CD14-positive monocyte (primary cell): Measurements from ENCODE around the gene LSM14B. TPM values are rescaled to one million over a fixed set of nuclear protein-coding genes. Genes with fewer than 3 reads are reported as not detected.

ENCODE experiments used
- DNase-seq, 3 donors: peaks; one replicate each; pipeline ENCODE4 v3.0.0-alpha.2; 2011 to 2022
- H2AFZ ChIP-seq: 2 replicates; pipeline ENCODE4 v1.6.0; 2012; ENCODE audit warnings: mild to moderate bottlenecking, low read depth, low read length, inconsistent platforms; ENCODE audit not compliant: insufficient read depth, poor library complexity, severe bottlenecking
- H3K27ac ChIP-seq, 2 donors: 1 replicate in 1 of 2; 2 replicates in 1 of 2; pipeline ENCODE4 v1.5.1; 2012 to 2013; ENCODE audit warnings: low read length in 2 of 2, control low read depth in 1 of 2, inconsistent platforms in 1 of 2, low read depth in 1 of 2, mild to moderate bottlenecking in 1 of 2
- H3K27me3 ChIP-seq, 2 donors: one replicate each; pipeline versions ENCODE4 v1.6.0 to v1.6.1; 2011 to 2013; ENCODE audit warnings: low read length in 2 of 2; ENCODE audit not compliant: control insufficient read depth in 2 of 2, insufficient read depth in 2 of 2
- H3K36me3 ChIP-seq, 2 donors: replicated peaks in 1 of 2; 1 replicate in 1 of 2; 2 replicates in 1 of 2; pipeline versions ENCODE4 v1.5.1 to v1.6.1; 2012 to 2013; ENCODE audit warnings: low read length in 2 of 2, control low read depth in 1 of 2, inconsistent platforms in 1 of 2, mild to moderate bottlenecking in 1 of 2; ENCODE audit not compliant: insufficient read depth in 2 of 2, control insufficient read depth in 1 of 2
- H3K4me1 ChIP-seq, 2 donors: 1 replicate in 1 of 2; 2 replicates in 1 of 2; pipeline versions ENCODE4 v1.5.1 to v1.6.1; 2012 to 2013; ENCODE audit warnings: low read length in 2 of 2, control low read depth in 1 of 2, inconsistent platforms in 1 of 2, mild to moderate bottlenecking in 1 of 2, moderate library complexity in 1 of 2; ENCODE audit not compliant: insufficient read depth in 2 of 2, control insufficient read depth in 1 of 2
- H3K4me2 ChIP-seq: replicated peaks from 2 replicates; pipeline ENCODE3; 2012; ENCODE audit warnings: low read length, moderate library complexity, mild to moderate bottlenecking; ENCODE audit not compliant: poor library complexity, severe bottlenecking; ENCODE audit errors: extremely low read depth
- H3K4me3 ChIP-seq, 3 experiments: fragments of 200-600 bp in 1 of 3; sonication (generic) in 1 of 3; replicated peaks in 1 of 3; 1 replicate in 2 of 3; 2 replicates in 1 of 3; pipeline ENCODE4 v1.5.1; 2011 to 2013; ENCODE audit warnings: low read length in 3 of 3, mild to moderate bottlenecking in 3 of 3, control low read depth in 2 of 3, low read depth in 2 of 3, inconsistent platforms in 1 of 3, moderate library complexity in 1 of 3
- H3K79me2 ChIP-seq: 2 replicates; pipeline ENCODE4 v1.6.0; 2012; ENCODE audit warnings: mild to moderate bottlenecking, control low read depth, inconsistent platforms, low read length, moderate library complexity; ENCODE audit not compliant: insufficient read depth
- H3K9ac ChIP-seq: 2 replicates; pipeline ENCODE4 v1.6.0; 2017; ENCODE audit warnings: low read length, mild to moderate bottlenecking; ENCODE audit not compliant: insufficient read depth, poor library complexity, severe bottlenecking
- H3K9me3 ChIP-seq, 2 donors: replicated peaks in 1 of 2; 1 replicate in 1 of 2; 2 replicates in 1 of 2; pipeline versions ENCODE4 v1.5.1 to v1.6.1; 2012 to 2013; ENCODE audit warnings: low read length in 2 of 2, control low read depth in 1 of 2; ENCODE audit not compliant: control insufficient read depth in 1 of 2, insufficient read depth in 1 of 2
- H4K20me1 ChIP-seq: 2 replicates; pipeline ENCODE4 v1.6.0; 2012; ENCODE audit warnings: mild to moderate bottlenecking, low read length, control low read depth, moderate library complexity; ENCODE audit not compliant: insufficient read depth
- H3K27ac Mint-ChIP-seq, 7 donors: one replicate each; pipeline ENCODE4 v1.8.0; 2020; ENCODE audit warnings: mild to moderate bottlenecking in 7 of 7, mixed read lengths in 7 of 7, moderate library complexity in 6 of 7, inconsistent platforms in 2 of 7
- H3K27me3 Mint-ChIP-seq, 3 donors: one replicate each; pipeline ENCODE4 v1.8.0; 2021 to 2022; ENCODE audit warnings: low read depth in 3 of 3, mild to moderate bottlenecking in 3 of 3, mixed read lengths in 3 of 3, moderate library complexity in 3 of 3, inconsistent platforms in 1 of 3
- H3K36me3 Mint-ChIP-seq, 2 donors: one replicate each; pipeline ENCODE4 v1.8.0; 2020; ENCODE audit warnings: mixed read lengths in 2 of 2, inconsistent platforms in 1 of 2, mild to moderate bottlenecking in 1 of 2
- H3K4me1 Mint-ChIP-seq: one replicate; pipeline ENCODE4 v1.8.0; 2020; ENCODE audit warnings: mild to moderate bottlenecking, mixed read lengths
- H3K4me3 Mint-ChIP-seq, 2 donors: one replicate each; pipeline ENCODE4 v1.8.0; 2020; ENCODE audit warnings: mild to moderate bottlenecking in 2 of 2, mixed read lengths in 2 of 2, moderate library complexity in 1 of 2
- H3K9me3 Mint-ChIP-seq, 7 donors: one replicate each; pipeline ENCODE4 v1.8.0; 2020 to 2022; ENCODE audit warnings: mixed read lengths in 7 of 7, mild to moderate bottlenecking in 6 of 7, moderate library complexity in 6 of 7, inconsistent platforms in 2 of 7
- WGBS: methylation state at CpG from one replicate; pipeline ENCODE4 v1.1.5; 2013; ENCODE audit warnings: missing lambda C conversion rate; ENCODE audit not compliant: insufficient coverage; 5-methylcytosine and 5-hydroxymethylcytosine counted together
- intact Hi-C, 2 donors: fragments of 100-400 bp; cut with micrococcal nuclease; formaldehyde crosslinking; loops; one replicate each; pipeline versions ENCODE4 v1.15.0 to v1.15.1; 2023
- polyA plus RNA-seq, 3 donors: library from polyadenylated mRNA; depleted of rRNA in 1 of 3; unstranded in 2 of 3; stranded (reverse) in 1 of 3; fragments of 300-500 nt in 2 of 3; fragments of >200 nt in 1 of 3; fragmentation: Illumina TruSeq in 2 of 3; gene quantifications; 1 replicate in 2 of 3; 2 replicates in 1 of 3; pipeline ENCODE4 v1.2.3, GENCODE V29; 2012 to 2021
- TF ChIP-seq, protein P1 (sequence below): fragments of 200-600 bp; IDR thresholded peaks from one replicate; pipeline ENCODE4 v1.8.0; 2022; ENCODE audit warnings: antibody characterized with exemption, mild to moderate bottlenecking

The LSM14B gene
- polyA plus RNA-seq, 3 donors = 1.0 to 33.5 (median 1.4) TPM

DNA sequence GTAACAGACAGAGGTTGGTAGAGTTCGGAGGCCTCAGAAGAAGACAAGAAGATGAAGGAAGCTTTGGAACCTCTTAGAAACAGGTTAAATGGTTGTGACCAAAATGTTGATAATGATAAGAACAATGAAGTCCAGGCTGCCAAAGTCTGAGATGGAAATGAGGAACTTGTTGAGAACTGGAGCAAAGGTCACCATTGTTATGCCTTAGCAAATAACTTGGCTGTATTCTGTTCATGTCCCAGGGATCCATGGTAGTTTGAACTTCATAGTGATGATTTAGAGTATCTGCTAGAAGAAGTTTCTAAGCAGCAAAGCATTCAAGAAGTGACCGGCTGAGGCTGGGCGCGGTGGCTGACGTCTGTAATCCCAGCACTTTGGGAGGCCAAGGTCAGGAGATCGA lies 11.1 kb upstream of the LSM14B start:
- no peak overlapping the region for H3K4me3 ChIP-seq
- no peak overlapping the region for H3K4me2 ChIP-seq
- H3K36me3 ChIP-seq = no peaks in the 10 kb centered on the region
- Mint-ChIP-seq H3K4me3 (no peak overlapping the region), H3K27me3 (peaks cover 4 to 15% (median 10%) of the 10 kb centered on the region in 3 donors), H3K36me3 (no peaks in the 10 kb centered on the region), H3K9me3 (peaks cover 52 to 96% (median 92%) of the 10 kb centered on the region in 7 donors), H3K4me1 (no peaks in the 10 kb centered on the region), H3K27ac (no peak overlapping the region)
- H3K27me3 ChIP-seq = no peaks in the 10 kb centered on the region
- WGBS = 88% methylated on average over 3 of the region's 6 CpGs
- no peaks in the 10 kb centered on the region for H3K4me1 ChIP-seq
- no peak overlapping the region for H2AFZ ChIP-seq
- no peaks in the 10 kb centered on the region for H4K20me1 ChIP-seq
- H3K9ac ChIP-seq = no peak overlapping the region
- DNase-seq = no peak
- H3K9me3 ChIP-seq = peaks cover 70 to 82% of the 10 kb centered on the region in 2 donors
- H3K27ac ChIP-seq = no peak overlapping the region
- TF ChIP-seq, protein P1, sequence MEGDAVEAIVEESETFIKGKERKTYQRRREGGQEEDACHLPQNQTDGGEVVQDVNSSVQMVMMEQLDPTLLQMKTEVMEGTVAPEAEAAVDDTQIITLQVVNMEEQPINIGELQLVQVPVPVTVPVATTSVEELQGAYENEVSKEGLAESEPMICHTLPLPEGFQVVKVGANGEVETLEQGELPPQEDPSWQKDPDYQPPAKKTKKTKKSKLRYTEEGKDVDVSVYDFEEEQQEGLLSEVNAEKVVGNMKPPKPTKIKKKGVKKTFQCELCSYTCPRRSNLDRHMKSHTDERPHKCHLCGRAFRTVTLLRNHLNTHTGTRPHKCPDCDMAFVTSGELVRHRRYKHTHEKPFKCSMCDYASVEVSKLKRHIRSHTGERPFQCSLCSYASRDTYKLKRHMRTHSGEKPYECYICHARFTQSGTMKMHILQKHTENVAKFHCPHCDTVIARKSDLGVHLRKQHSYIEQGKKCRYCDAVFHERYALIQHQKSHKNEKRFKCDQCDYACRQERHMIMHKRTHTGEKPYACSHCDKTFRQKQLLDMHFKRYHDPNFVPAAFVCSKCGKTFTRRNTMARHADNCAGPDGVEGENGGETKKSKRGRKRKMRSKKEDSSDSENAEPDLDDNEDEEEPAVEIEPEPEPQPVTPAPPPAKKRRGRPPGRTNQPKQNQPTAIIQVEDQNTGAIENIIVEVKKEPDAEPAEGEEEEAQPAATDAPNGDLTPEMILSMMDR = no peak
- intact Hi-C loops = no loop called here
- no peaks in the 10 kb centered on the region for H3K79me2 ChIP-seq

DNA sequence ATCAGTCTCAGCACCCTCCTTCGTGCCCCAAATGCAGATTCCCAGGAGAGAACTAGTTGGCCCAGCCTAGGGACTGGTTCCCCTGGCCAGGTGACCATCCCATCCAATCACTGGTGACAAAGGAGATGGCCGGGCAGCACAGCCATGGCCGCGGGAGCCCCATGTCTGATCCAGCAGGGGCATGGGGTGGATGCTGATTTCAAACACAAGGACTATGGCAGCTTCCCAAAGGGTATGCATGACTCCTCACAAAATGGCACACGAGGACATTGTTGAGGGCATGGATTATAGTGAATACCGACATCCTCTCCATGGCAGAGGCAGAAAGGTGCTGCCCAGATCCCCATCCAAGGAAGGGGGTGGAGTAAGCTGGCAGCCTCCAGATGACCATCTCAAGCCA lies 9.9 kb upstream of the LSM14B start:
- Histone ChIP-seq H3K27me3 (no peaks in the 10 kb centered on the region), H3K79me2 (no peaks in the 10 kb centered on the region), H3K27ac (no peak overlapping the region), H3K4me2 (no peak overlapping the region), H3K4me1 (no peaks in the 10 kb centered on the region), H3K9ac (no peak overlapping the region), H4K20me1 (no peaks in the 10 kb centered on the region), H2AFZ (no peak overlapping the region), H3K4me3 (no peak overlapping the region), H3K36me3 (no peaks in the 10 kb centered on the region), H3K9me3 (peaks cover 58 to 73% of the 10 kb centered on the region in 2 donors)
- Mint-ChIP-seq H3K27ac (no peak overlapping the region), H3K36me3 (no peaks in the 10 kb centered on the region), H3K27me3 (peaks cover 8 to 22% (median 10%) of the 10 kb centered on the region in 3 donors), H3K9me3 (peaks cover 44 to 92% (median 86%) of the 10 kb centered on the region in 7 donors), H3K4me3 (no peak overlapping the region), H3K4me1 (no peaks in the 10 kb centered on the region)
- TF ChIP-seq, protein P1 = no peak
- 88% methylated on average over 5 of the region's 6 CpGs for WGBS
- intact Hi-C loops = no loop called here
- no peak for DNase-seq
